ENCODE measurements around the gene LRCH4. TPM values are rescaled to one million over a fixed set of nuclear protein-coding genes. Genes with fewer than 3 reads are reported as not detected.
A peak's percentile ranks its signal among the peaks of the same experiment; 100 is the strongest.

Gene LRCH4
- total and polyA plus RNA-seq, 2 of the 8 experiments (the other 6 are each of a cell fraction or from before 2014, with no cell fraction given), result 15.5 to 36.6 TPM

DNA sequence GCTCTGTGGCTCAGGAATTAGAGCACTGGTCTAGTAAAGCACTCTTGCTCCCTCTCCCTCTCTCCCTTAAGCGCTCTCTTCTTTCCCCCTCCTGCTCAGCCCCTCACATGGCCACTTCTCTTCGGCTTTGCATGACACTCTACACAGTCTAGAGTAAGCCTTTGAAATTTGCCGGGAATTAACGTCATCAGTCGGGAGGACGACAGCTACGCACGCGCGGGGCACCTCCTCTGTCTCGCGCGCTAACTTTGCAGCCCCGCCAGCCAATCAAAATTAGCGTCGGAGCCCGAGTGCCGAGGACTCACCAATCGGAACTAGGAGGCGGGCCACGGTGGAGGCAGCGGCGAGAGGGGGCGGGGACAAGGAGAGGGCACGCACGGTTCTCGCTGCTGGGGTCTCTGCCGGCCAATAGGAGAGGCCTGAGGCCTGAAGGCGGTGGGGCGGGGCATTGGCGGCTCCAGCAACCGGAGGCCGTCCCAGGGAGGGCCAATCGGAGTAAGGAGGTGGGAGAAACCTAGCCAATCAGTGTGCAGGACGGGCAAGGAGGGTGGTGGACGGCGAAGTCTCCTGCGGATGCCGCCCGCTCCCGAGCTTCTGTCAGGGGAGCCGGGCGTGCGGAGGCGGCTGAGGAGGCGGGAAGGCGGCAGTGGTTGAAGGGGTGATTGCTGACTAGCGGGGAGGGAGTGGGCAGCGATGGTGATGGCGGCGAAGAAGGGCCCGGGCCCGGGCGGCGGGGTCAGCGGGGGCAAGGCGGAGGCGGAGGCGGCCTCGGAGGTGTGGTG, 47.1 kb downstream of the LRCH4 start, which contains the start of gene AGFG2:
Gene AGFG2 (plus strand): TSS at position 550 of the 782 bp plus-strand sequence. CDS start 144 bp downstream, at position 694.
- CTCF ChIA-PET (ENCODE audit: partially characterized antibody), result interaction anchor here (0.7 to 26.5 kb wide), 4 partner anchors 10 to 61 kb away, joined by 3 to 341 read pairs (median 4); no protein-coding TSS in a partner anchor
- Histone ChIP-seq H3K23ac (ENCODE audit: insufficient read length) (no peak within 1 kb of the TSS), H3K18ac (ENCODE audit: extremely low read depth, low read length) (no peak within 1 kb of the TSS; the same call in 1 of the 2 replicates), H2BK5ac (ENCODE audit: low read depth, low read length) (no peak within 1 kb of the TSS), H3K79me1 (ENCODE audit: low read depth, low read length) (no peaks in the 10 kb centered on the region), H3K79me2 (ENCODE audit: control insufficient read depth in 1 of 2, insufficient read depth in 2 of 2, low read length in 2 of 2) (peaks cover 0 to 18% of the 10 kb centered on the region in 2 experiments; a peak in 2 of 4 replicates), H3K4me2 (ENCODE audit: insufficient read depth in 1 of 2, low read depth in 2 of 2, low read length in 2 of 2) (peak within 1 kb of the TSS; percentile 60 to 92), H3K4me3 (ENCODE audit: extremely low read depth in 1 of 4, insufficient read depth in 2 of 4, low read depth in 3 of 4, low read length in 4 of 4) (peak within 1 kb of the TSS; percentile 70 to 83 (median 77)), H3K9ac (replicated peaks in 1 of 4; ENCODE audit: extremely low read depth in 1 of 4, low read depth in 3 of 4, low read length in 3 of 4) (peak within 1 kb of the TSS; percentile 17 to 58 (median 23); a peak in 5 of 7 replicates), H3K56ac (replicated peaks; ENCODE audit: insufficient read length, low read depth, low read length) (no peak within 1 kb of the TSS), H3K36me3 (ENCODE audit: control insufficient read depth in 2 of 4, insufficient read depth in 4 of 4, low read length in 3 of 4) (no peaks in the 10 kb centered on the region), H2BK15ac (ENCODE audit: low read length) (no peak within 1 kb of the TSS), H4K5ac (ENCODE audit: insufficient read length, low read depth, low read length) (no peak within 1 kb of the TSS), H2BK12ac (ENCODE audit: low read depth, low read length) (no peak within 1 kb of the TSS), H3K14ac (ENCODE audit: insufficient read length) (no peak within 1 kb of the TSS), H3K4me1 (replicated peaks in 1 of 4; ENCODE audit: control insufficient read depth in 3 of 4, insufficient read depth in 4 of 4, low read length in 3 of 4) (peaks cover 4 to 24% (median 13%) of the 10 kb centered on the region in 4 experiments; a peak in 4 of 7 replicates), H2AFZ (ENCODE audit: low read length) (peak within 1 kb of the TSS; percentile 77; the same call in 1 of the 2 replicates), H3K9me3 (ENCODE audit: insufficient read depth in 2 of 2, low read depth in 1 of 2, low read length in 1 of 2) (no peaks in the 10 kb centered on the region), H4K8ac (ENCODE audit: extremely low read depth, insufficient read depth, low read length) (peak within 1 kb of the TSS; percentile 73), H3K4ac (replicated peaks; ENCODE audit: insufficient read length, low read depth, low read length) (no peak within 1 kb of the TSS), H3K27ac (ENCODE audit: low read depth, low read length) (no peak within 1 kb of the TSS), H2BK20ac (ENCODE audit: low read length) (no peak within 1 kb of the TSS), H3K27me3 (replicated peaks in 1 of 4; ENCODE audit: control insufficient read depth in 3 of 4, extremely low read depth in 1 of 4, insufficient read depth in 3 of 4, low read length in 3 of 4) (peaks cover 0 to 3% (median 2%) of the 10 kb centered on the region in 4 experiments; a peak in 3 of 7 replicates), H2BK120ac (replicated peaks; ENCODE audit: low read depth, low read length) (no peak within 1 kb of the TSS), H2AK5ac (ENCODE audit: low read depth, low read length) (no peak within 1 kb of the TSS), H3K23me2 (ENCODE audit: low read depth, low read length) (peaks cover 7% of the 10 kb centered on the region), H4K20me1 (replicated peaks in 1 of 2; ENCODE audit: control insufficient read depth in 1 of 2, insufficient read depth in 2 of 2, low read length in 2 of 2) (no peaks in the 10 kb centered on the region), H4K91ac (replicated peaks; ENCODE audit: insufficient read length, low read length) (no peak within 1 kb of the TSS)
- FAIRE-seq (no peak), DNase-seq (ENCODE audit: low read depth in 1 of 2, low spot score in 2 of 2) (peak; percentile 99)
- POLR2A ChIA-PET (ENCODE audit: partially characterized antibody), result interaction anchor here (1.0 to 2.1 kb wide), 9 partner anchors 11 to 103 kb away, joined by 3 to 12 read pairs (median 4); partner anchors contain the start of genes FBXO24 and LRCH4
- 2% methylated on average over 44 of the region's 60 CpGs; no CpG with 5 or more reads in 1 of the 2 experiments for WGBS, 2 experiments (ENCODE audit: extremely low coverage in 1 of 2, insufficient coverage in 1 of 2, insufficient read length in 1 of 2, insufficient replicate concordance in 2 of 2, low coverage in 1 of 2, low lambda C conversion rate in 2 of 2, missing lambda C conversion rate in 1 of 2)
- TF ChIP-seq KDM1A (IDR thresholded peaks at IDR 0.05; ENCODE audit: borderline replicate concordance, low read length), result no peak
- TF ChIP-seq TAF1 (IDR thresholded peaks at IDR 0.05; ENCODE audit: low read depth, low read length), result peak; percentile 82
- peak; percentile 38 for TF ChIP-seq SP2 (IDR thresholded peaks at IDR 0.05; ENCODE audit: low read length)
- 0 out of 2 replicates have a peak, but pooled peaks have one; percentile 59 for TF ChIP-seq POLR2AphosphoS5 (IDR thresholded peaks at IDR 0.05; ENCODE audit: low read depth, low read length)
- peak in 1 of 2 experiments; percentile 8; a peak in 1 of 4 replicates for TF ChIP-seq RAD21 (IDR thresholded peaks at IDR 0.05 in 1 of 2, conservative IDR thresholded peaks at IDR 0.05 in 1 of 2; ENCODE audit: low read depth in 2 of 2, low read length in 2 of 2)
- no peak for TF ChIP-seq SRF (IDR thresholded peaks at IDR 0.05; ENCODE audit: low read depth, low read length)
- TF ChIP-seq EGR1 (IDR thresholded peaks at IDR 0.05; ENCODE audit: borderline replicate concordance, low read depth, low read length), result peak; percentile 80
- no peak for TF ChIP-seq TCF12 (IDR thresholded peaks at IDR 0.05; ENCODE audit: low read depth, low read length)
- TF ChIP-seq SIRT6 (IDR thresholded peaks at IDR 0.05; ENCODE audit: low read length), result no peak

Data from H1 (cell line).